HCT116 (cell line): ENCODE results near the gene COTL1. TPM values are rescaled to one million over a fixed set of nuclear protein-coding genes. Genes with fewer than 3 reads are reported as not detected.

Experiments used
- ATAC-seq: fragments of 200-7000 bp; cut with Tn5 transposase; 2 replicates; pipeline ENCODE4 v1.9.1; 2020; ENCODE audit warnings: mild to moderate bottlenecking, moderate library complexity
- BruUV-seq: library from RNA; stranded (reverse); fragments of 400-500 nt; replicated peaks from 2 replicates; lab custom pipeline; 2021; lab: Mats Ljungman, UMichigan
- CTCF ChIA-PET: fragments of 300-600 bp; sonication (Branson Sonifier 250); formaldehyde crosslinking; loops from one replicate; lab custom pipeline; 2021; ENCODE audit warnings: antibody characterized with exemption; lab: Charles Lee
- POLR2A ChIA-PET: fragments of 300-600, 350-600 bp; sonication (Branson Sonifier 250); formaldehyde crosslinking; loops from one replicate; lab custom pipeline; 2021; ENCODE audit warnings: antibody characterized with exemption; lab: Charles Lee
- RAD21 ChIA-PET, 2 experiments: fragments of 300-600 bp; sonication (Branson Sonifier 250); formaldehyde crosslinking; loops; one replicate each; lab custom pipeline; 2023; ENCODE audit warnings: low total read pairs in 2 of 2; ENCODE audit not compliant: uncharacterized antibody in 2 of 2, unreplicated experiment in 2 of 2, low non-redundant PET in 1 of 2; lab: Charles Lee
- DNase-seq: peaks from one replicate; pipeline ENCODE4 v3.0.0-alpha.2; 2010; ENCODE audit warnings: low read depth, low spot score
- H2AFZ ChIP-seq: fragments of 200-600 bp; shearing (Covaris generic), sonication (generic); 2 replicates; pipeline ENCODE4 v1.6.1; 2017; ENCODE audit warnings: low read depth, mixed run types, mixed read lengths, antibody characterized with exemption, low read length; ENCODE audit not compliant: poor library complexity, severe bottlenecking
- H3K27ac ChIP-seq: 2 replicates; pipeline ENCODE4 v1.5.1; 2012; ENCODE audit warnings: low read depth, low read length
- H3K27me3 ChIP-seq: fragments of 200-600 bp; sonication (generic); 2 replicates; pipeline ENCODE4 v1.6.1; 2016; ENCODE audit warnings: mixed run types, low read length, mixed read lengths; ENCODE audit not compliant: insufficient read depth
- H3K36me3 ChIP-seq, 2 experiments: fragments of 200-500 bp in 1 of 2; fragments of 200-600 bp in 1 of 2; sonication (Bioruptor generic) in 1 of 2; sonication (generic) in 1 of 2; 2 replicates each; pipeline versions ENCODE4 v1.5.1 to v1.6.1; 2014 to 2016; ENCODE audit warnings: low read length in 2 of 2, inconsistent platforms in 1 of 2, mixed read lengths in 1 of 2, mixed run types in 1 of 2; ENCODE audit not compliant: insufficient read depth in 2 of 2, control insufficient read depth in 1 of 2
- H3K4me1 ChIP-seq, 2 experiments: fragments of 200-600 bp in 1 of 2; sonication (generic) in 1 of 2; 2 replicates each; pipeline versions ENCODE4 v1.5.1 to v1.6.1; 2012 to 2017; ENCODE audit warnings: low read length in 2 of 2, inconsistent platforms in 1 of 2, mild to moderate bottlenecking in 1 of 2, mixed read lengths in 1 of 2, mixed run types in 1 of 2, moderate library complexity in 1 of 2; ENCODE audit not compliant: insufficient read depth in 2 of 2, control insufficient read depth in 1 of 2
- H3K4me2 ChIP-seq: fragments of 200-600 bp; sonication (generic); 2 replicates; pipeline ENCODE4 v1.6.1; 2017; ENCODE audit warnings: mixed run types, low read length, mixed read lengths
- H3K4me3 ChIP-seq, 2 experiments: fragments of 200-600 bp in 1 of 2; sonication (generic) in 1 of 2; replicated peaks in 1 of 2; 2 replicates each; pipeline ENCODE4 v1.5.1; 2011 to 2016; ENCODE audit warnings: low read length in 2 of 2, control low read depth in 1 of 2, low read depth in 1 of 2, mild to moderate bottlenecking in 1 of 2, mixed read lengths in 1 of 2, mixed run types in 1 of 2
- H3K79me2 ChIP-seq: fragments of 200-600 bp; sonication (generic); 2 replicates; pipeline ENCODE4 v1.6.1; 2017; ENCODE audit warnings: mild to moderate bottlenecking, mixed run types, low read length, moderate library complexity, mixed read lengths; ENCODE audit not compliant: insufficient read depth
- H3K9ac ChIP-seq: fragments of 200-600 bp; sonication (generic); 2 replicates; pipeline ENCODE4 v1.6.1; 2016; ENCODE audit warnings: low read length, mixed read lengths
- H3K9me2 ChIP-seq: fragments of 200-600 bp; sonication (generic), shearing (Covaris generic); 2 replicates; pipeline ENCODE4 v1.6.1; 2017; ENCODE audit warnings: mixed run types, mild to moderate bottlenecking, moderate library complexity; ENCODE audit not compliant: insufficient read depth
- H3K9me3 ChIP-seq, 2 experiments: fragments of 200-500 bp in 1 of 2; fragments of 200-600 bp in 1 of 2; sonication (Bioruptor generic) in 1 of 2; sonication (generic) in 1 of 2; 2 replicates each; pipeline ENCODE4 v1.6.1; 2014 to 2017; ENCODE audit warnings: low read length in 2 of 2, mixed read lengths in 2 of 2, inconsistent platforms in 1 of 2, low read depth in 1 of 2, mild to moderate bottlenecking in 1 of 2, mixed run types in 1 of 2, moderate library complexity in 1 of 2; ENCODE audit not compliant: control insufficient read depth in 1 of 2, insufficient read depth in 1 of 2
- H4K20me1 ChIP-seq: fragments of 200-600 bp; sonication (generic), shearing (Covaris generic); 2 replicates; pipeline ENCODE4 v1.6.1; 2017; ENCODE audit warnings: mixed run types, mild to moderate bottlenecking, moderate library complexity; ENCODE audit not compliant: insufficient read depth
- CBX3 ChIP-seq: IDR thresholded peaks from 2 replicates; pipeline ENCODE4 v1.6.1; 2012; ENCODE audit warnings: low read depth
- ELF1 ChIP-seq: IDR thresholded peaks from 2 replicates; pipeline ENCODE4 v1.6.1; 2012; ENCODE audit warnings: low read depth, borderline replicate concordance
- EZH2 ChIP-seq: fragments of 200-600 bp; sonication (generic); IDR thresholded peaks from 2 replicates; pipeline ENCODE4 v1.6.1; 2017; ENCODE audit warnings: antibody characterized with exemption, mixed run types
- JUND ChIP-seq: IDR thresholded peaks from 2 replicates; pipeline ENCODE4 v1.6.1; 2012
- POLR2A ChIP-seq: IDR thresholded peaks from 2 replicates; pipeline ENCODE4 v1.7.0; 2011; ENCODE audit warnings: borderline replicate concordance; ENCODE audit not compliant: insufficient read depth, insufficient read length; ENCODE audit errors: extremely low read depth
- POLR2AphosphoS5 ChIP-seq: IDR thresholded peaks from 2 replicates; pipeline ENCODE4 v1.6.1; 2011; ENCODE audit warnings: mild to moderate bottlenecking, low read depth, low read length, moderate library complexity
- RAD21 ChIP-seq: IDR thresholded peaks from 2 replicates; pipeline ENCODE4 v1.6.1; 2012; ENCODE audit warnings: low read depth, mild to moderate bottlenecking
- SIN3A ChIP-seq: IDR thresholded peaks from 2 replicates; pipeline ENCODE4 v1.6.1; 2012; ENCODE audit warnings: low read depth
- SP1 ChIP-seq: IDR thresholded peaks from 2 replicates; pipeline ENCODE4 v1.6.1; 2012; ENCODE audit warnings: low read depth
- YY1 ChIP-seq: IDR thresholded peaks from 2 replicates; pipeline ENCODE4 v1.6.1; 2011; ENCODE audit warnings: low read length, low read depth, moderate library complexity, mild to moderate bottlenecking; ENCODE audit not compliant: insufficient replicate concordance; ENCODE audit errors: extremely low read depth
- intact Hi-C: fragments of 100-400 bp; cut with micrococcal nuclease; formaldehyde crosslinking; loops from 2 replicates; pipeline ENCODE4 v1.10.0; 2022
- total RNA-seq: library from RNA; stranded (reverse); gene quantifications from one replicate; pipeline ENCODE4 v1.2.1, GENCODE V29; 2021; ENCODE audit not compliant: unreplicated experiment
- TF ChIP-seq, protein P1 (sequence below): IDR thresholded peaks from 2 replicates; pipeline ENCODE4 v1.6.1; 2011; ENCODE audit warnings: mild to moderate bottlenecking, low read length, moderate library complexity; ENCODE audit not compliant: insufficient replicate concordance; ENCODE audit errors: extremely low read depth

COTL1 gene
- total RNA-seq, 1 experiment from 2014 or later, result 276 TPM

DNA sequence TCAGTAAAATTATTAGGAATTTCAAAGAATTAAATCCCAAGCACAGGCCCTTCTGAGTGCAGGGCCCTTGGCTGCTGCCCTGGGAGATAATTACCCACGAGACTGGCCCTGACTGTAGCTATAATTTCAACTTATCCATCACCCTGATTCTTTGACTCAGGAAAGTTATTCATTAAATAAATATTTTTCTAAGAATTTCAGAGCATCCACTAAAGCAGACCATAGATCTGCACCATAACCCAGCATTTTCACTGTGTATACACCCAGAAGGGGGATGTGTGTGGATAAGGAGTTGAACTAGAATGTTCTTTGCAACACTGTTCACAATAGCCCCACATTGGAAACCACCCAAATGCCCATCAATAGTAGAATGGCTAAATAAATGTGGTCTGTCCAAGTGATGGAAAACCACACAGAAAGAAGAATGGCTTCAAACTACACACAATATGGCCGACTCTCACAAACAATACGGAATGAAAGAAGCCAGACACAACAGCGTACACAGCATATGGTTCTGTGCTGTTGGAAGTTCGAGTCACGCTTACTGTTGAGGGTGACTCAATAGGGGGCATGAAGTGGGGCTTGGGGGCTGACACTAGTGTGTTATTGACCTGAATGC is 79.5 kb downstream of the COTL1 start:
- DNase-seq, result no peak
- H2AFZ ChIP-seq, result no peak overlapping the region
- H3K4me1 ChIP-seq, result peaks cover 0 to 7% of the 10 kb centered on the region in 2 experiments; a peak in 1 of 4 replicates
- no peaks in the 10 kb centered on the region for H3K36me3 ChIP-seq
- H3K27ac ChIP-seq, result no peak overlapping the region
- no peaks in the 10 kb centered on the region for H3K9me3 ChIP-seq
- 0 out of 2 replicates have a peak, but pooled peaks cover 4% of the 10 kb centered on the region for H3K27me3 ChIP-seq
- ChIA-PET CTCF (no interaction called here), RAD21 (no interaction called here), POLR2A (interaction anchor here (0.5 kb wide), 1 partner anchor 413 kb away, joined by 3 read pairs; no protein-coding TSS in a partner anchor)
- no peaks in the 10 kb centered on the region for H3K9me2 ChIP-seq
- no peak overlapping the region for H3K9ac ChIP-seq
- no peak overlapping the region for H3K4me3 ChIP-seq
- H3K4me2 ChIP-seq, result no peak overlapping the region
- TF ChIP-seq CBX3, result no peak
- TF ChIP-seq, all 23 proteins: peak for 0
- intact Hi-C loops, result no loop called here
- no peaks in the 10 kb centered on the region for H3K79me2 ChIP-seq
- no peaks in the 10 kb centered on the region for H4K20me1 ChIP-seq
- no TSS peak for BruUV-seq
- ATAC-seq, result no peak

DNA sequence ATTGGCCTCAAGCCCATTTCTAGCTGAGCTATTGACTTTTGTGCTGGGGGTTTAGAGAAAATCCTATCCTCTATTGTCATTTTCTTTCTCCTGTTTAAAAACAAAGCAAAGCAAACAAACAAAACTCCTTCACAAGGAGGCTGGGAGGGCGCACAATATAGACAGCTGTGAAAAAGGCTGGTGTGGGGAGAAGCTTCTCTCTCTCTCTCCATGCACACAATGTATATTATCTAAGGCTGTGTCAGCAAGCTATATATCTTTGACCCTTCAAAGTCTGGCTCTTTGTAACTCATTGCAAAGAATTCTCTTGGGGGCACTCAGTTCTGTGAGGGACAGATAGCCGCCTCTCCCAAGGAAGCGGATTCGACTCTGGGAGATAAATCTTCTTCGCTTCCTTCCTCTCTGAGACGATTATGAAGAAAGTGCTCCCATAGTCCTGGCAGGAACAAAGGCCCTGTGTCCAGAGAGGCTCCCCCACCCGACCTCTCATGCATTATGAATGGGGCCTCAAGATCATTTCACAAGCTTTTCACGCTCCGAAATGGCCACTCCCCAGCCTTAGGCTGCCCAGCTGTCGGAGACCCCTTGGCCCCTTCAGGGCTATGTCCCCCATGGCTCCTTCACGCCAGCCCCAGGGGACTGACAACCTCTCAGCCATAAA is 80.3 kb downstream of the COTL1 start:
- no peak overlapping the region for H3K9ac ChIP-seq
- DNase-seq (no peak), ATAC-seq (no peak)
- TF ChIP-seq POLR2AphosphoS5 (no peak), SP1 (no peak), ELF1 (no peak), YY1 (no peak), JUND (no peak), RAD21 (no peak), SIN3A (no peak), POLR2A (no peak), EZH2 (no peak)
- TF ChIP-seq, protein P1, sequence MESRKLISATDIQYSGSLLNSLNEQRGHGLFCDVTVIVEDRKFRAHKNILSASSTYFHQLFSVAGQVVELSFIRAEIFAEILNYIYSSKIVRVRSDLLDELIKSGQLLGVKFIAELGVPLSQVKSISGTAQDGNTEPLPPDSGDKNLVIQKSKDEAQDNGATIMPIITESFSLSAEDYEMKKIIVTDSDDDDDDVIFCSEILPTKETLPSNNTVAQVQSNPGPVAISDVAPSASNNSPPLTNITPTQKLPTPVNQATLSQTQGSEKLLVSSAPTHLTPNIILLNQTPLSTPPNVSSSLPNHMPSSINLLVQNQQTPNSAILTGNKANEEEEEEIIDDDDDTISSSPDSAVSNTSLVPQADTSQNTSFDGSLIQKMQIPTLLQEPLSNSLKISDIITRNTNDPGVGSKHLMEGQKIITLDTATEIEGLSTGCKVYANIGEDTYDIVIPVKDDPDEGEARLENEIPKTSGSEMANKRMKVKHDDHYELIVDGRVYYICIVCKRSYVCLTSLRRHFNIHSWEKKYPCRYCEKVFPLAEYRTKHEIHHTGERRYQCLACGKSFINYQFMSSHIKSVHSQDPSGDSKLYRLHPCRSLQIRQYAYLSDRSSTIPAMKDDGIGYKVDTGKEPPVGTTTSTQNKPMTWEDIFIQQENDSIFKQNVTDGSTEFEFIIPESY, result no peak
- ChIA-PET RAD21 (no interaction called here), CTCF (interaction anchor here (0.7 kb wide), 1 partner anchor 9 kb away, joined by 3 read pairs; no protein-coding TSS in a partner anchor), POLR2A (interaction anchor here (0.5 kb wide), 1 partner anchor 413 kb away, joined by 3 read pairs; no protein-coding TSS in a partner anchor)
- H2AFZ ChIP-seq, result no peak overlapping the region
- no peak overlapping the region for H3K4me2 ChIP-seq
- peaks cover 0 to 8% of the 10 kb centered on the region in 2 experiments; a peak in 1 of 4 replicates for H3K4me1 ChIP-seq
- intact Hi-C loops, result no loop called here
- no peaks in the 10 kb centered on the region for H3K36me3 ChIP-seq
- no peak overlapping the region for H3K27ac ChIP-seq
- no TSS peak for BruUV-seq
- no peaks in the 10 kb centered on the region for H3K9me3 ChIP-seq
- no peak overlapping the region for H3K4me3 ChIP-seq
- H4K20me1 ChIP-seq, result no peaks in the 10 kb centered on the region
- H3K9me2 ChIP-seq, result no peaks in the 10 kb centered on the region
- H3K27me3 ChIP-seq, result 0 out of 2 replicates have a peak, but pooled peaks cover 4% of the 10 kb centered on the region
- no peaks in the 10 kb centered on the region for H3K79me2 ChIP-seq
